ENCODE results near the gene WTAP. TPM values are rescaled to one million over a fixed set of nuclear protein-coding genes. Genes with fewer than 3 reads are reported as not detected.

WTAP gene
- total RNA-seq, 1 experiment from 2014 or later = 114 TPM

GRCh38 chr6:159800141-159800865 lies 73.0 kb downstream of the WTAP start, which contains the start of gene PNLDC1:
Gene PNLDC1, plus strand, starts transcription at chr6:159800276. Its CDS starts 32 bp downstream, at chr6:159800308.
- no peaks in the 10 kb centered on the region for H3K27me3 Mint-ChIP-seq (ENCODE audit: insufficient read depth, unreplicated experiment)
- Histone ChIP-seq H3K4me3 (ENCODE audit: low read depth, low read length) (no peak within 1 kb of the TSS), H3K27me3 (replicated peaks; ENCODE audit: control insufficient read depth, insufficient read depth, low read length) (no peaks in the 10 kb centered on the region), H3K4me1 (peaks cover 10% of the 10 kb centered on the region), H3K36me3 (ENCODE audit: control insufficient read depth, insufficient read depth, low read length) (peaks cover 2% of the 10 kb centered on the region; the same call in 1 of the 2 replicates), H3K9me3 (no peaks in the 10 kb centered on the region)
- DNase-seq = no peak
- no peaks in the 10 kb centered on the region for H3K9me3 Mint-ChIP-seq (ENCODE audit: unreplicated experiment)
- POLR2A ChIA-PET = no interaction called here
- CTCF ChIA-PET = no interaction called here
- TF ChIP-seq, protein P1, sequence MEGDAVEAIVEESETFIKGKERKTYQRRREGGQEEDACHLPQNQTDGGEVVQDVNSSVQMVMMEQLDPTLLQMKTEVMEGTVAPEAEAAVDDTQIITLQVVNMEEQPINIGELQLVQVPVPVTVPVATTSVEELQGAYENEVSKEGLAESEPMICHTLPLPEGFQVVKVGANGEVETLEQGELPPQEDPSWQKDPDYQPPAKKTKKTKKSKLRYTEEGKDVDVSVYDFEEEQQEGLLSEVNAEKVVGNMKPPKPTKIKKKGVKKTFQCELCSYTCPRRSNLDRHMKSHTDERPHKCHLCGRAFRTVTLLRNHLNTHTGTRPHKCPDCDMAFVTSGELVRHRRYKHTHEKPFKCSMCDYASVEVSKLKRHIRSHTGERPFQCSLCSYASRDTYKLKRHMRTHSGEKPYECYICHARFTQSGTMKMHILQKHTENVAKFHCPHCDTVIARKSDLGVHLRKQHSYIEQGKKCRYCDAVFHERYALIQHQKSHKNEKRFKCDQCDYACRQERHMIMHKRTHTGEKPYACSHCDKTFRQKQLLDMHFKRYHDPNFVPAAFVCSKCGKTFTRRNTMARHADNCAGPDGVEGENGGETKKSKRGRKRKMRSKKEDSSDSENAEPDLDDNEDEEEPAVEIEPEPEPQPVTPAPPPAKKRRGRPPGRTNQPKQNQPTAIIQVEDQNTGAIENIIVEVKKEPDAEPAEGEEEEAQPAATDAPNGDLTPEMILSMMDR (IDR thresholded peaks at IDR 0.05; ENCODE audit: insufficient read depth in 1 of 2, low read depth in 1 of 2, low read length in 1 of 2, severe bottlenecking in 1 of 2, unreplicated experiment in 1 of 2) = no peak
- no peak within 1 kb of the TSS for H3K27ac Mint-ChIP-seq (ENCODE audit: unreplicated experiment)
- peaks cover 48% of the 10 kb centered on the region for H3K36me3 Mint-ChIP-seq (ENCODE audit: insufficient read depth, unreplicated experiment)
- no peak within 1 kb of the TSS for H3K4me3 Mint-ChIP-seq (ENCODE audit: unreplicated experiment)
- no TSS peak for BruUV-seq (replicated peaks)
- intact Hi-C loops (cut with micrococcal nuclease; ENCODE audit: unreplicated experiment) = no loop called here
- peaks cover 6% of the 10 kb centered on the region for H3K4me1 Mint-ChIP-seq (ENCODE audit: low read depth, unreplicated experiment)

- peaks cover 6% of the 10 kb centered on the region for H3K4me1 Mint-ChIP-seq (ENCODE audit: low read depth, unreplicated experiment)
- POLR2A ChIA-PET = interaction anchor here (0.5 kb wide), 1 partner anchor 75 kb away, joined by 3 read pairs; the partner anchor contains the start of gene WTAP
- H3K27me3 Mint-ChIP-seq (ENCODE audit: insufficient read depth, unreplicated experiment) = no peaks in the 10 kb centered on the region
- H3K9me3 Mint-ChIP-seq (ENCODE audit: unreplicated experiment) = no peaks in the 10 kb centered on the region
- Histone ChIP-seq H3K36me3 (ENCODE audit: control insufficient read depth, insufficient read depth, low read length) (peaks cover 2% of the 10 kb centered on the region; the same call in 1 of the 2 replicates), H3K27me3 (replicated peaks; ENCODE audit: control insufficient read depth, insufficient read depth, low read length) (no peaks in the 10 kb centered on the region), H3K9me3 (no peaks in the 10 kb centered on the region), H3K4me3 (ENCODE audit: low read depth, low read length) (no peak overlapping the region), H3K4me1 (peaks cover 26% of the 10 kb centered on the region)
- H3K27ac Mint-ChIP-seq (ENCODE audit: unreplicated experiment) = peak overlapping the region; percentile 42
- TF ChIP-seq, protein P1 (IDR thresholded peaks at IDR 0.05; ENCODE audit: insufficient read depth in 1 of 2, low read depth in 1 of 2, low read length in 1 of 2, severe bottlenecking in 1 of 2, unreplicated experiment in 1 of 2) = no peak
- intact Hi-C loops (cut with micrococcal nuclease; ENCODE audit: unreplicated experiment) = no loop called here
- DNase-seq = no peak
- H3K36me3 Mint-ChIP-seq (ENCODE audit: insufficient read depth, unreplicated experiment) = peaks cover 33% of the 10 kb centered on the region
- BruUV-seq (replicated peaks) = no TSS peak
- H3K4me3 Mint-ChIP-seq (ENCODE audit: unreplicated experiment) = no peak overlapping the region
- CTCF ChIA-PET = no interaction called here
Observed at GRCh38 chr6:159801935-159802334, 74.6 kb downstream of the WTAP start.

DNA sequence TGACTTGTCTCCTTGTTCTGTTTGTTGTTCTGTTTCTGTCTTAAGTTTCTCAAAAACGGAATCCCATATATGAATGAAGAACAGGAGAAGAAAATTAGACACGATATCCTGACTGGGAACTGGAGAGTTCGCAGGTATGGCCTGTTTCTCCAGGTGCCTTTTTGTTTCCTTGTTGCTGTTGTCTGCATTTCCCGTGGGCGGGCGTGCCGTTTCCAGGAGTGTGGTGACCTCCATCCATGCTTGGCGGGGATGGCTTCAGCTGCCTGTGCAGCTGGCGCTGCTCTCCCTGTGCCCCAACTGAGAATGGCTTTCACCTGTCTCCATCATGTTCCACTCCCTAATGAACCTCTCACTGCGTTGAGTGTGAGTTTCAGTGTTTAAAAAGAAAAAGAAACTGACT lies 77.2 kb downstream of the WTAP start:
- Histone ChIP-seq H3K4me3 (ENCODE audit: low read depth, low read length) (no peak overlapping the region), H3K9me3 (no peaks in the 10 kb centered on the region), H3K4me1 (peaks cover 42% of the 10 kb centered on the region), H3K27me3 (replicated peaks; ENCODE audit: control insufficient read depth, insufficient read depth, low read length) (no peaks in the 10 kb centered on the region), H3K36me3 (ENCODE audit: control insufficient read depth, insufficient read depth, low read length) (no peaks in the 10 kb centered on the region)
- no peak for DNase-seq
- Mint-ChIP-seq H3K27ac (ENCODE audit: unreplicated experiment) (peak overlapping the region; percentile 61), H3K36me3 (ENCODE audit: insufficient read depth, unreplicated experiment) (peaks cover 21% of the 10 kb centered on the region), H3K4me1 (ENCODE audit: low read depth, unreplicated experiment) (peaks cover 15% of the 10 kb centered on the region), H3K9me3 (ENCODE audit: unreplicated experiment) (no peaks in the 10 kb centered on the region), H3K27me3 (ENCODE audit: insufficient read depth, unreplicated experiment) (no peaks in the 10 kb centered on the region), H3K4me3 (ENCODE audit: unreplicated experiment) (no peak overlapping the region)
- ChIA-PET CTCF (no interaction called here), POLR2A (interaction anchor here (3.2 kb wide), 1 partner anchor 14 kb away, joined by 42 read pairs; the partner anchor contains the start of genes MRPL18 and TCP1)
- intact Hi-C loops (cut with micrococcal nuclease; ENCODE audit: unreplicated experiment) = no loop called here
- TF ChIP-seq, protein P1 (IDR thresholded peaks at IDR 0.05; ENCODE audit: insufficient read depth in 1 of 2, low read depth in 1 of 2, low read length in 1 of 2, severe bottlenecking in 1 of 2, unreplicated experiment in 1 of 2) = no peak
- BruUV-seq (replicated peaks) = no TSS peak

Data from Caco-2 (cell line).